ENCODE results near the gene KLHL12. TPM values are rescaled to one million over a fixed set of nuclear protein-coding genes. Genes with fewer than 3 reads are reported as not detected.

The KLHL12 gene
- total RNA-seq, 1 experiment from 2014 or later, result 33.8 TPM

DNA sequence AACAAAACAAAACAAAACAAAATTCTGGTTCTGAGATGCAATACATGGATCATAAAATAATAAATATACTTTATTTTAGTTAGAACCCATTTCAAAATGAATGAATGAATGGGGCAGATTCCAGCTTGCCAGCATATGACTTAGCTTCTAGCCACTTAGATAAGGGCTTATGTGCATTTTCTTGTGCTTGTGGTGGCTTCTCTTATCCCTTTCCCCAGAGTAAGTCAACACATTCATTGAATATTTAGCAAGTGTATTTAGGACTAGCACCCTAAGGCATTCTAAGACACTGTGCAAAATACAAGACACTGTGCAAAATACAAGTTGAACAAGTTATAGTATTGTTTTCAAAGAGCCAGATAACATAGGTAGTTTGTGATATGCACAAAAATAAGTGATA, 26.4 kb upstream of the KLHL12 start:
- Histone ChIP-seq H3K9ac (ENCODE audit: low read length) (no peak overlapping the region), H2AFZ (ENCODE audit: low read depth, low read length, poor library complexity, severe bottlenecking) (no peak overlapping the region), H3K27ac (ENCODE audit: low read depth, low read length) (no peak overlapping the region), H3K36me3 (ENCODE audit: control insufficient read depth in 1 of 2, insufficient read depth in 2 of 2, low read length in 2 of 2) (peaks cover 9% of the 10 kb centered on the region in 2 experiments; a peak in 3 of 4 replicates), H4K20me1 (ENCODE audit: insufficient read depth) (0 out of 2 replicates have a peak, but pooled peaks cover 2% of the 10 kb centered on the region), H3K27me3 (ENCODE audit: insufficient read depth, low read length) (no peaks in the 10 kb centered on the region), H3K4me3 (replicated peaks in 1 of 2; ENCODE audit: low read depth in 1 of 2, low read length in 2 of 2) (no peak overlapping the region), H3K4me2 (ENCODE audit: low read length) (no peak overlapping the region), H3K9me2 (ENCODE audit: insufficient read depth) (no peaks in the 10 kb centered on the region), H3K79me2 (ENCODE audit: insufficient read depth, low read length) (peaks cover 79% of the 10 kb centered on the region), H3K9me3 (ENCODE audit: control insufficient read depth in 1 of 2, insufficient read depth in 1 of 2, low read depth in 1 of 2, low read length in 2 of 2) (no peaks in the 10 kb centered on the region), H3K4me1 (ENCODE audit: control insufficient read depth in 1 of 2, insufficient read depth in 2 of 2, low read length in 2 of 2) (peaks cover 5 to 25% of the 10 kb centered on the region in 2 experiments; a peak in 3 of 4 replicates)
- DNase-seq (ENCODE audit: low read depth, low spot score) (no peak), ATAC-seq (no peak)
- TF ChIP-seq FOSL1 (IDR thresholded peaks at IDR 0.05; ENCODE audit: low read depth), result no peak
- TF ChIP-seq YY1 (IDR thresholded peaks at IDR 0.05; ENCODE audit: extremely low read depth, insufficient replicate concordance, low read depth, low read length), result no peak
- TF ChIP-seq, protein P1, sequence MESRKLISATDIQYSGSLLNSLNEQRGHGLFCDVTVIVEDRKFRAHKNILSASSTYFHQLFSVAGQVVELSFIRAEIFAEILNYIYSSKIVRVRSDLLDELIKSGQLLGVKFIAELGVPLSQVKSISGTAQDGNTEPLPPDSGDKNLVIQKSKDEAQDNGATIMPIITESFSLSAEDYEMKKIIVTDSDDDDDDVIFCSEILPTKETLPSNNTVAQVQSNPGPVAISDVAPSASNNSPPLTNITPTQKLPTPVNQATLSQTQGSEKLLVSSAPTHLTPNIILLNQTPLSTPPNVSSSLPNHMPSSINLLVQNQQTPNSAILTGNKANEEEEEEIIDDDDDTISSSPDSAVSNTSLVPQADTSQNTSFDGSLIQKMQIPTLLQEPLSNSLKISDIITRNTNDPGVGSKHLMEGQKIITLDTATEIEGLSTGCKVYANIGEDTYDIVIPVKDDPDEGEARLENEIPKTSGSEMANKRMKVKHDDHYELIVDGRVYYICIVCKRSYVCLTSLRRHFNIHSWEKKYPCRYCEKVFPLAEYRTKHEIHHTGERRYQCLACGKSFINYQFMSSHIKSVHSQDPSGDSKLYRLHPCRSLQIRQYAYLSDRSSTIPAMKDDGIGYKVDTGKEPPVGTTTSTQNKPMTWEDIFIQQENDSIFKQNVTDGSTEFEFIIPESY (IDR thresholded peaks at IDR 0.05; ENCODE audit: extremely low read depth, insufficient replicate concordance, low read length), result no peak
- TF ChIP-seq SIN3A (IDR thresholded peaks at IDR 0.05; ENCODE audit: low read depth), result no peak
- TF ChIP-seq JUND (IDR thresholded peaks at IDR 0.05), result no peak
- no peak for TF ChIP-seq CBX3 (IDR thresholded peaks at IDR 0.05; ENCODE audit: low read depth)
- intact Hi-C loops (cut with micrococcal nuclease), result no loop called here
- ChIA-PET RAD21 (ENCODE audit: low non-redundant PET in 1 of 2, low total read pairs in 2 of 2, uncharacterized antibody in 2 of 2, unreplicated experiment in 2 of 2) (no interaction called here), POLR2A (no interaction called here), CTCF (interaction anchor here (1.6 kb wide), 1 partner anchor 9 kb away, joined by 3 read pairs; no protein-coding TSS in a partner anchor)
- BruUV-seq (replicated peaks), result no TSS peak

DNA sequence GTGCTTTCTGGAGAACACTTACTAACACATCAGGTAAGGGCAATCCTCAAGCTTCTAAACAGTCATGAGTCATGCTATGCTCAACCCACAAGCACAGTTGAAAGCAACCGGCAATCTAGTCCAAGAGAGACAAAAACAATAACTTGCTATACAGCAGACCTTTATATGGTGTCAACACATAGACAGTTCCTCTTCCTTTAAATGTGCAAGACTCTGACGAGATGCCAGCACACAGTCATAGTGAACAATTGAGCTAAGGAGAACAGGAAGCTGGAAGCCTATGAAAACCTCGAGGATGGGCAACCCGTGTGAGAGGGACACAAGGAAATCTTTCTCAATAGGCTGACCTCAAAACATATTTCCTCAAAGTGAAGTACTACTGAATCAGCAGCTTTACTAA, 25.8 kb upstream of the KLHL12 start:
- H3K9me2 ChIP-seq (ENCODE audit: insufficient read depth), result no peaks in the 10 kb centered on the region
- TF ChIP-seq SP1 (IDR thresholded peaks at IDR 0.05; ENCODE audit: low read depth) (no peak), SRF (IDR thresholded peaks at IDR 0.05; ENCODE audit: low read depth) (no peak), CEBPB (IDR thresholded peaks at IDR 0.05; ENCODE audit: low read depth) (no peak)
- TF ChIP-seq, protein P2, sequence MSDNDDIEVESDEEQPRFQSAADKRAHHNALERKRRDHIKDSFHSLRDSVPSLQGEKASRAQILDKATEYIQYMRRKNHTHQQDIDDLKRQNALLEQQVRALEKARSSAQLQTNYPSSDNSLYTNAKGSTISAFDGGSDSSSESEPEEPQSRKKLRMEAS (IDR thresholded peaks at IDR 0.05), result no peak
- H3K4me1 ChIP-seq (ENCODE audit: control insufficient read depth in 1 of 2, insufficient read depth in 2 of 2, low read length in 2 of 2), result peaks cover 5 to 24% of the 10 kb centered on the region in 2 experiments; a peak in 3 of 4 replicates
- no peak overlapping the region for H3K27ac ChIP-seq (ENCODE audit: low read depth, low read length)
- DNase-seq (ENCODE audit: low read depth, low spot score) (no peak), ATAC-seq (no peak)
- no peak overlapping the region for H2AFZ ChIP-seq (ENCODE audit: low read depth, low read length, poor library complexity, severe bottlenecking)
- RAD21 ChIA-PET (ENCODE audit: low non-redundant PET in 1 of 2, low total read pairs in 2 of 2, uncharacterized antibody in 2 of 2, unreplicated experiment in 2 of 2), result no interaction called here
- no TSS peak for BruUV-seq (replicated peaks)
- H3K9ac ChIP-seq (ENCODE audit: low read length), result no peak overlapping the region
- POLR2A ChIA-PET, result no interaction called here
- H3K4me3 ChIP-seq (replicated peaks in 1 of 2; ENCODE audit: low read depth in 1 of 2, low read length in 2 of 2), result no peak overlapping the region
- no peak overlapping the region for H3K4me2 ChIP-seq (ENCODE audit: low read length)
- peaks cover 76% of the 10 kb centered on the region for H3K79me2 ChIP-seq (ENCODE audit: insufficient read depth, low read length)
- intact Hi-C loops (cut with micrococcal nuclease), result no loop called here
- H4K20me1 ChIP-seq (ENCODE audit: insufficient read depth), result 0 out of 2 replicates have a peak, but pooled peaks cover 2% of the 10 kb centered on the region
- CTCF ChIA-PET, result interaction anchor here (1.6 kb wide), 1 partner anchor 9 kb away, joined by 3 read pairs; no protein-coding TSS in a partner anchor
- no peaks in the 10 kb centered on the region for H3K27me3 ChIP-seq (ENCODE audit: insufficient read depth, low read length)
- peaks cover 15% of the 10 kb centered on the region in 2 experiments for H3K36me3 ChIP-seq (ENCODE audit: control insufficient read depth in 1 of 2, insufficient read depth in 2 of 2, low read length in 2 of 2)
- no peaks in the 10 kb centered on the region for H3K9me3 ChIP-seq (ENCODE audit: control insufficient read depth in 1 of 2, insufficient read depth in 1 of 2, low read depth in 1 of 2, low read length in 2 of 2)
